Stromal cell of bone marrow (primary cell): ENCODE measurements around the gene TRUB1.
A peak's percentile ranks its signal among the peaks of the same experiment; 100 is the strongest.

Experiments
- DNase-seq: peaks from one replicate; pipeline ENCODE4 v3.0.0-alpha.2; 2012; ENCODE audit warnings: low read depth

Gene TRUB1

DNA sequence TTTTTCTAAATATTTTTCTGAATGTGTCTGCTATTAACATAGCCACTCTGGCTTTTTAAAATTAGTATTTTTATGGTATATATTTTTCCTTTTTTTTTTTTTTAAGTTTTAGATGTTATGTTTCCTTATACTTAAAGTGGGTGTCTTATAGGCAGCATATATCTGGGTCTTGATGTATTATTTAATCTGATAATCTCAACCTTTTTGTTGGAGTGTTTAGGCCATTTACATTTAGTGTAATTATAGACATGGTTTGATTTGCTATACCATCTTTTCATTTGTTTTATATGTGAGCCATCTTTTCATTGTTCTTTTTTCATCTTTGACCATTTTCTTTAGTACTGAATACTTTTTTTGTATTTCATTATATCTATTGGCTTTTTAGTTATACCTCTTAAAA, 45.0 kb downstream of the TRUB1 start:
- no peak for DNase-seq

- DNase-seq: peak; percentile 50
Observed at GRCh38 chr10:114987995-114988394, 50.0 kb downstream of the TRUB1 start.

GRCh38 chr10:114990586-114990985, 52.6 kb downstream of the TRUB1 start:
- DNase-seq: no peak

DNA sequence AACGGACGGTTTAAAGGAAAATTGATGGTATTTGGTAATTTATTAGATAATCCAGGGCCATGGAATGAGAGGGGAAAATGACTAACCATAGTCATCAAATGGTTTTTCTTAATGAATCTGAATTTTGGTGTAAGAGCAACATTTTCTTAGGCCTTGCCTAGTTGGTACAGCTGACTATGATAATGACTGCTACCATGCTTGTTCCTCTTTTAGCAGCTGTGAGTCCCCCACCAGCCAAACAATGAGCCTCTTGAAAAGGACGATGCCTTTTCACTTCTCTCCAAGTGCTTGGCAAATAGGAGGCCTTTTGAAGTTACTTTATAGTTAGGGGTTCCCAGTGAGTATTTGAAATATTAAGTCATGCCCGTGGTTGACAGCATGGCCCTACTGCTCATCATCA, 53.0 kb downstream of the TRUB1 start:
- DNase-seq: no peak

- no peak for DNase-seq
Observed at GRCh38 chr10:114992189-114992775, 54.3 kb downstream of the TRUB1 start.

DNA sequence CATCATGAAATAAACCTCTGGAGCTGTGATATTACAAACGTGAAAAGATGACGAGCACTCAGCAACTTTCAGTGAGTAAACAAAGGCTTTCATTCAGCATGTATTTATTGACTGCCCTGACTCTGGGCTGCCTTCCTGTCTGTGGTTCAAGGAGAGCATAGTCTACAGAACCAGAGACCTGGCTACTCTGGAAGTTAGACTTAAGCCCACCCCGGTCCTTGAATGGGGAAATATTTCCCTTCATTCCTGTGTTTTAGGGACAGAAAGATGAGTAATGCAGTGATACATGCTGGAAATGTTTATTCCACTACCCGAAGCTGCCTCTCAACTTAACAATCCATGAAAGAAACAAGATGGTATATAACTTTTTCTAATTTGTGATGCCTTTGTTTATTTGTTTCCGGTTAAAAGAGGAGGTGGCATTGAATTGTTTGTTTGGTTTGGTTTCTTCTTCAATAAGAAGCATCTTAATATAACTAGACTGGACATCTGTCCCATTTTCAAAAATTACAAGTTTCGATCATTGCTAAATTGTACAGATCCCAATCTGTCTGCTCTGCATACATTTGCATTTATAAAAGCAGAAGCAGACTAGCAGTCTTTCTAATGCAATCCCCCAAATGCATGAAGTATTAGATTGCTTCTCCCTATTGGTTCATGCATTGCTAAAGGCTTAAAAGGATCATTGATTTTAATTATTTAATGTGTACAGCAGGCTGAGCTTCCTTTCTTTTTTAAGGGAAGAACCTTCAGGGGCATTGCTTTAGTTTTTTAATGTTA, 57.7 kb downstream of the TRUB1 start:
- DNase-seq: peak; percentile 5

- DNase-seq: peak; percentile 28
Observed at GRCh38 chr10:114996542-114996941, 58.5 kb downstream of the TRUB1 start.

- DNase-seq: no peak
Observed at GRCh38 chr10:114998993-114999392, 61.0 kb downstream of the TRUB1 start.

- peak; percentile 3 for DNase-seq
Observed at GRCh38 chr10:115001506-115002381, 63.7 kb downstream of the TRUB1 start.

DNA sequence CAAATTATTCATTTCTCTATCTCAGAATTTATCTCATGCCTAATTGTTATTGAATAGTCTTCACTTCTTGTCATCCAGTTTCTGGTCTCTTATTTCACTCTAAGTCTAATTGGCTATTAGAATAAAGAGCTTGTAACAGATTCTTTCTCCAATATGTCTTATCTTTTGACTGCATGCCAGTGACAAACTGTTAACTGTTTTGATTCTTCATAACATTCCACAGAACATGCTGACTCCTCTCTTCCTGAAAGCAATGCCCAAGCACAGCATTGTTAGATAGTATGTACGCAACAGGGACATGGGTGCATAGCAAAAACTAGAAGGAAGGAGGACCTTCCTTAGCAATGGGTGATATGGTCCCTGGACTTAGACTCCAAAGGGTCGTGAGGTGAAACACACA, 65.4 kb downstream of the TRUB1 start:
- DNase-seq: no peak

DNA sequence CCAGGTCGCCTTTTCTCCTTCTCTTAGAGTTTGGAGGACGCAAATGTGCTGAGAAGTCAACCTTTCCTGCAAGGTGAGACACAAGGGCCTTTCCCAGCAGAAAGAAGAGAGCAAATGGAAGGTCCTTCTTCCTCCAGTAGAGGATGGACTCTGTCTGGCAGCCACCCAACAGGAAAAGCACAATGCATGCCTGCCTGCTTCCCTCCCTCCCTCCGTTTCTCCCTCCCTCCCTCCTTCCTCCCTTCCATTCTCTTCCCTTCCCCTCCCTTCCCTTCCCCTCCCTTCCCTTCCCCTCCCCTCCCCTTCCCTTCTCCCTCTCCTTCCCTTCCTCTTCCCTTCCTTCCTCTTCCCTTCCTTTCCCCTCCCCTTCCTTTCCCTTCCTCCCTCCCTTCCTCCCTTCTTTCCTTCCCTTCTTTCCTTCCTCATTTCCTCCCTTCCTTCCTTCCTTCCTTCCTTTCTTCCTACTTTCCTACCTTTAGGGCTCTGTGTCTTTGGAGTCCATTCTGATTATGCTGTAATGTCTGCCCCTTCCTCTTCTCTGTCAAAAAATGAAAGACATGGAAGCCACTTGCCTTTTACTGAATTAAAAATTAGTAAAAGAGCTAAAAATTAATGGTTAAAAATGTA, 66.4 kb downstream of the TRUB1 start:
- DNase-seq: no peak

DNA sequence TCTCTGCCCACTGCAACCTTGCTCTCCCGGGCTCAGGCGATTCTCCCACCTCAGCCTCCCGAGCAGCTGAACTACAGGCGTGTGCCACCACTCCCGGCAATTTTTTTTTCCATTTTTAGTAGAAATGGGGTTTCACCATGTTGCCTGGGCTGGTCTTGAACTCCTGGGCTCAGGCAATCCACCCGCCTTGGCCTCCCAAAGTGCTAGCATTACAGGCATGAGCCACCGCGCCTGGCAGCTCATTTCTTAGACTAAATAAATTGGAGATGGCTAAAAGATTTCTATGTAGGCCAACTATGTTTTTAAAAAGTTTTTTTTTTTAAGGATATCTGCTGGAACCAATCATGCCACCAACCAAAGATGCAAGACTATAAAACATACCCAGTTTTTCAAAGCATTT, 67.8 kb downstream of the TRUB1 start:
- DNase-seq: no peak

GRCh38 chr10:115018185-115018931, 80.4 kb downstream of the TRUB1 start:
- DNase-seq: no peak

- no peak for DNase-seq
Observed at GRCh38 chr10:115020449-115020848, 82.5 kb downstream of the TRUB1 start.

- no peak for DNase-seq
Observed at GRCh38 chr10:115022733-115023132, 84.7 kb downstream of the TRUB1 start.

DNA sequence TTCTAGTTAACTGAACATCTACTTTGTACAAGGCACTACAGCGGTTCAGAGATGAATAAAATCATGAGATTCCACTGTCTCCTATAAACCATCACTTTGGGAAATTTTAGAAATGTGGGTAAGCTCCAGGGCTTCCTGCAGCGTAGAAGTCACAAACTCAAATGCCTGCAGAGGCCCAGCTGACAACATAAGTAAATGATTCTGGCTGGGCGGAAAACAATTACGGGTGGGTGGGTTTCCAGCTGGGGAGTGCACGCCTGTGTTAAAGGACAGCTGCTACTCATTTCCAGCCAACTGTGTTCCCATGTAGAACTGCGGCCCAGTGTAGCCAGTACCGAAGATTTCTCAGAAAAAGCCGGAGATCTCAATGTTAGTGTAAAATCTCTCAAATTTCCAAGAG, 85.7 kb downstream of the TRUB1 start:
- DNase-seq: no peak

- DNase-seq: no peak
Observed at GRCh38 chr10:115024371-115024770, 86.4 kb downstream of the TRUB1 start.

DNA sequence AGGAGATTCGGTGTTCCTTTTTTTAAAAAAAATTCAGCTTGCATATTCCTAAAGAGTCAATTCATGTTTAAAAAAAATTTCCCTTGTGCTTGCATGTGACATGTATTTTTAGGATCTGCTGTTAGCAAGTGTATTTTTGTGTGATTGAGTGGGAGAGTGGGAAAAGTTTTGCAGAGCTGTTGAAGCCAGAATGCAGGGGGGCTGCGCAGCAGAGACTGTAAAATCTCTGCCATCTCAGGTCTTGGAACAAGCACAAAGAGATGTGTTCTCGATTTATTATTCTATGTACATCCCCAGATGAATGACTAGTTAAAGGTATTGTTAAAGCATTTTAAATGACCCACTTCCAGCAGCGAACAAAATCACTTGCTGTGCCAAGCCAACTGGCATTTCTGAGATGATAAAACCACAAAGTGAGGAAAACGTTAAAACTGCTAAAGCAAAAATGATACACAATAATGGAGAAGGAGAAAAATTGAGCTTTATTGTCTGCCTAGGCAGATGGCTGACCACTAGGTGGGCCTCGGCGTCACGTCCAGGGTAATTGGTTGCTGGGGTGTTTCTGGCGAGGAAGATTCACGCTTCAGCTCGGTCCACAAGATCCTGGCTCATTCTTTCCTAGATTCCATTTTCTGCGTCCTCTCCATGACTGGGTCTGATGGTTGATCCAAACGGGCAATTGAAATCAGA, 88.2 kb downstream of the TRUB1 start:
- DNase-seq: no peak

GRCh38 chr10:115026746-115027140, 88.7 kb downstream of the TRUB1 start:
- no peak for DNase-seq
